Measurements from ENCODE around the gene FRMPD1. TPM values are rescaled to one million over a fixed set of nuclear protein-coding genes. Genes with fewer than 3 reads are reported as not detected.
"Not testable (repeated sequence)": the region's sequence is repeated elsewhere in the genome, so short reads cannot be mapped to it uniquely, and the experiment has no call there.

Gene FRMPD1, protein sequence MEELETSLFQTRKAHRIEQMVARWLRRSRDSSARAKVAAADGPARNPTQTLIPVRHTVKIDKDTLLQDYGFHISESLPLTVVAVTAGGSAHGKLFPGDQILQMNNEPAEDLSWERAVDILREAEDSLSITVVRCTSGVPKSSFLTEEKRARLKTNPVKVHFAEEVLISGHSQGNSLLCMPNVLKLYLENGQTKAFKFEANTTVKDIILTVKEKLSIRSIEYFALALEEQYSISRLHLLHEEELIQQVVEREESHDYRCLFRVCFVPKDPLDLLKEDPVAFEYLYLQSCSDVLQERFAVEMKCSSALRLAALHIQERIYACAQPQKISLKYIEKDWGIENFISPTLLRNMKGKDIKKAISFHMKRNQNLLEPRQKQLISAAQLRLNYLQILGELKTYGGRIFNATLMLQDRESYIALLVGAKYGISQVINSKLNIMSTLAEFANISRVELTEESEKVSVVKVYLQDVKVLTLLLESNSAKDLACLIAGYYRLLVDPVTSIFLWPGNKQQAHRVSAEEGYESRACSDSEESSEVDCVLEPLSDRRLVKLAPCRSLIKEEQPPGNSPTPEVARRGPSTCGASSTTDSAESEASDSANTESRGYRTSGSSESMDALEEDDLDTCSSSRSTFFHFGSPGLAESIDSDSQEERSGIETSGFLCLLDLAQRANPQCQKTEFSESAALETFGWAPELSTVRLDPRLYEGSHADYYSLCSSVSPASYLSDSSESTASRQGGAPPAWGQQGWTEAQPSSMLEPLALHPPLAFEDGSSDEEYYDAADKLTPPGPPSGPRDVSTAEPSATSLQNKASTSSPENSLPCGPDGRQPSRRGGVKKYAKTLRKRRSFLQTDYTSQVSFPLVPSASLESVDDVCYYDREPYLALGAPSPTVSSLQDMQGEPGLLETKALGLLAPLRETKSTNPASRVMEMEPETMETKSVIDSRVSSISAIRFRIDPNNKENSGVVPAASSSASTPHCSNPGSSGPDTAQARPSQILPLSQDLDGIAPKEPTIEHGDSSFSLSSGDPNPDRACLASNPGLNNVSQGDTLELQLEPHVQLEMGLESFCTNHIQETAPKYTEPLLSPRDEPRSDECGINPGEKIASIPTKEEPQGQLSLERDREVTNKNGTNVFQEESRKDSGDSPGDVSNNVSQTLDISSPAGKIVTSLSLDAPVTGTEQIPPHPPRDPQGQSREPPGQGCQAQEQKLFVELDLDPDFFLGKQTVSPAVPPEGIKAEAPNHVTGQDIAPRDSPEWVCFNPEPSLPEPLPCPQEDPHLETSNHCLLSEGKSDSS (N-terminal part only)
- not detected for total RNA-seq
- under 1 TPM; 0.03 to 0.31 (median 0.18) TPM for polyA plus RNA-seq (ENCODE audit: insufficient read length in 6 of 6)
- long read RNA-seq, donor 1: 0 reads
- long read RNA-seq, donor 2: 0 reads
- long read RNA-seq, donor 3: 0 reads
- long read RNA-seq, donor 4: 0 reads
- long read RNA-seq, donor 5: 0 reads
- long read RNA-seq, donor 6: 0 reads
- long read RNA-seq, donor 7: 0 reads
- long read RNA-seq, donor 8: 0 reads
- long read RNA-seq, donor 9, full-length matches to known transcripts: 1 of 1 reads
- long read RNA-seq, donor 9, partial matches to known transcripts: 0 of 1 reads
- long read RNA-seq, donor 9, other reads (novel, unspliced or antisense): 0 of 1 reads
- long read RNA-seq, donor 10: 0 reads
- long read RNA-seq, donor 11: 0 reads
- long read RNA-seq, donor 12: 0 reads

DNA sequence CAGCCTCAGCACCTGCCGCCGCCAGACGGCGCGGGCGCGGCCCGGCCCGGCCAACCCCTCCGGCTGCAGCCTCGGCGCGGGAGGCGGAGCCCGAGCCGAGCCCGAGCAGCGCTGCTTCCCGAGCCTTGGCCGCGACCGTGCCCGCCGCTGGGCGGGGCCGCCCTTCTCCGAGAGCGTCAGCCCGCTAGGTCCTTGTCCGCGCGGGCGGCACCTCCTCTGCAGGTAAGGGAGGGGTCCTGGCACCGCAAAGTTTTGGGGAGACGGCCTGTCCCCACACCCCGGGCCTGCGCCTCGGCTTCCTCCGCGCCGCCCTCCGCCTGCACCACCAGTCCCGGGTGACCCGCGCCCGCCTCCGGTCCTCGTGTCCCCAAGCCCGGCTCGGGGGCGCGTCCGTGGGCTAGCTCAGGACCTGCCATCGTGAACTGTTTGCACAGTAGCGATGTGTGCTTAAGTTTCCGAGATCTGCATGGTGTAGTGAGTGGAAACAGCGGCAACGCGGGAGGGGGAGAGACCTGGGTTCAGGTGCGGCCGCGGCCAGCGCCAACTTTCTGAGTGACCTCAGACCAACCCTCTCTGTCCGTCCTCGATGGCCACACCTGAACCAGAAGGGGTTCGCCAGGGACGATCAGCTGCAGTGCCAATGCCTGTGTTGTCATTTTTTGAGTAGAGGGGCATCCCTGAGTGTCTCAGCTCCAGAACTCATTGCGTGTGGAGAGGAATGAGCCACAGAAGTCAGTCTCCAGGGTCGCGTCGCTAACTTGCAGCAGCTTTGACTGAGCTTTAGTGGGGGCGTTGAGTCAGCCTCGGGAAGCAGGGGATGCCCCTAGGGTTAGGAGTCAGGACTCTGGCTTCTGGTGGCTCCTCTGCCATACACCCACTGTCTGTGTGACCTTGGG lies at the start of gene FRMPD1:
FRMPD1 (plus strand) TSS at position 82 of the 896 bp plus-strand sequence. CDS start 41,688 bp downstream, outside the sequence.
- intact Hi-C loops (cut with DNase I): no loop called here
- H3K4me1 ChIP-seq: peaks cover 3 to 8% of the 10 kb centered on the region in 2 donors
- no peak within 1 kb of the TSS for H3K27ac ChIP-seq
- peak within 1 kb of the TSS; percentile 42 for H3K4me3 ChIP-seq
- H3K36me3 ChIP-seq: no peaks in the 10 kb centered on the region
- H3K9me3 ChIP-seq: no peaks in the 10 kb centered on the region
- peak; percentile 98 for ATAC-seq
- TF ChIP-seq, protein P1, sequence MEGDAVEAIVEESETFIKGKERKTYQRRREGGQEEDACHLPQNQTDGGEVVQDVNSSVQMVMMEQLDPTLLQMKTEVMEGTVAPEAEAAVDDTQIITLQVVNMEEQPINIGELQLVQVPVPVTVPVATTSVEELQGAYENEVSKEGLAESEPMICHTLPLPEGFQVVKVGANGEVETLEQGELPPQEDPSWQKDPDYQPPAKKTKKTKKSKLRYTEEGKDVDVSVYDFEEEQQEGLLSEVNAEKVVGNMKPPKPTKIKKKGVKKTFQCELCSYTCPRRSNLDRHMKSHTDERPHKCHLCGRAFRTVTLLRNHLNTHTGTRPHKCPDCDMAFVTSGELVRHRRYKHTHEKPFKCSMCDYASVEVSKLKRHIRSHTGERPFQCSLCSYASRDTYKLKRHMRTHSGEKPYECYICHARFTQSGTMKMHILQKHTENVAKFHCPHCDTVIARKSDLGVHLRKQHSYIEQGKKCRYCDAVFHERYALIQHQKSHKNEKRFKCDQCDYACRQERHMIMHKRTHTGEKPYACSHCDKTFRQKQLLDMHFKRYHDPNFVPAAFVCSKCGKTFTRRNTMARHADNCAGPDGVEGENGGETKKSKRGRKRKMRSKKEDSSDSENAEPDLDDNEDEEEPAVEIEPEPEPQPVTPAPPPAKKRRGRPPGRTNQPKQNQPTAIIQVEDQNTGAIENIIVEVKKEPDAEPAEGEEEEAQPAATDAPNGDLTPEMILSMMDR (IDR thresholded peaks at IDR 0.05): no peak
- peaks cover 46 to 96% of the 10 kb centered on the region in 2 donors for H3K27me3 ChIP-seq
- peak; percentile 31 to 92 (median 58) for DNase-seq

DNA sequence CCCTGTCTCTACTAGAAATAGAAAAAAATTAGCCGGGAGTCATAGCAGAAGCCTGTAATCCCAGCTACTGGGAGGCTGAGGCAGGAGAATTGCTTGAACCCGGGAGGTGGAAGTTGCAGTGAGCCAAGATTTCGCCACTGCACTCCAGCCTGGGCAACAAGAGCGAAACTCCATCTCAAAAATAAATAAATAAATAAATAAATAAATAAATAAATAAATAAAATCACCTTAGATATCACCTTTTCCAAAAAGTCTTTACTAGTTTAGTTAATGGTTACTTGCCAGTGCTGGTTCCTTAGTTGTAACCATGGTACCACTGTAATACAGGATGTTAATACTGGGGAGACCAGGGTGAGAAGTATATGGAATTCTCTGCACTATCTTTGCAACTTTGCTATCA lies 48.7 kb upstream of the FRMPD1 start:
- H3K4me1 ChIP-seq; H3K9me3 ChIP-seq; H3K27ac ChIP-seq; ATAC-seq; H3K36me3 ChIP-seq; intact Hi-C loops (cut with DNase I); DNase-seq; H3K4me3 ChIP-seq: not testable (repeated sequence)
- peaks cover 2 to 38% of the 10 kb centered on the region in 2 donors for H3K27me3 ChIP-seq

DNA sequence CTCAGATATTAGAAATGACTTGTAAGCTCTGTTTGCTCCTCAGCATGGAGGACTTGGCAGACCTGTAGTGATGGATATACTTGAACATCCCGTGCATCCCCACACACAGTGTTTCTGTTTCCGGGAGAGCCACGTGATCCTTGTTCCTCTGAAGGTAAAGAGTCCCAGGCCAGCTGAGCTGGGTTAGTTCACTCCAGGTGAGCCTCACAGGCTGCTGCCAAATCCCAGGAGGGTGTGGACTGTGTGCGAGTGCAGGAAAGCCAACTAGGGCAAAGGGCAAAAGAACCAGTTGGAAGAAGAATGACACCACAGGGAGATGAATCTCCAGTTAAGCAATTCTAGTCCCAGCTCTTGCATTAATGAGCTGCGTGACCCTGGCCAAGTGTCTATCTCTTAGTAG lies 47.9 kb upstream of the FRMPD1 start:
- DNase-seq: peak in 1 of 4 donors; percentile 35
- H3K9me3 ChIP-seq: no peaks in the 10 kb centered on the region
- peak; percentile 77 for ATAC-seq

DNA sequence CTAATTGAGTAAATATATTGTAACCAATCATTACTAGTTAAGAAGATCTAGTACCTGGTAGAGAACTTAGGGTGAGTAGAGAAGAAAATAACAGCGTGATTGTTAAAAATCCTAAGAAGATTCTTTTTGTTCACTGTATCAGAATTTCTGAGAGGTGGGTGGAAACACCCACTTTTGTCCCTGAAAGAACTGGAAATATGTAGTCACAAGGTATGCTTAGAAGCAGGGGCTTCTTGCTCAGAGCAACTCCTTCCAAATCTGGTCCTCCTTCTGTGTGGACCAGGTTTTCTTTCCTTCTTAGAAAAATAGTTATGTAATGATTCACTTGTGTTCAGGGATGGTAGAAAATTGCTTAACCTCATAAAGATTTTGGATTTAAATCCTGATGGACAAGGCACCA lies 46.5 kb upstream of the FRMPD1 start:
- no peaks in the 10 kb centered on the region for H3K9me3 ChIP-seq
- intact Hi-C loops (cut with DNase I): no loop called here
- no peak for DNase-seq
- TF ChIP-seq, protein P1 (IDR thresholded peaks at IDR 0.05): no peak
- H3K27ac ChIP-seq: no peak overlapping the region
- no peaks in the 10 kb centered on the region for H3K36me3 ChIP-seq
- H3K27me3 ChIP-seq: peaks cover 2 to 31% of the 10 kb centered on the region in 2 donors
- no peak for ATAC-seq
- no peak overlapping the region for H3K4me3 ChIP-seq
- H3K4me1 ChIP-seq: no peaks in the 10 kb centered on the region

More for the DNA sequence above, 47.9 kb upstream of the FRMPD1 start:
- Histone ChIP-seq H3K27ac (no peak overlapping the region), H3K4me3 (no peak overlapping the region), H3K27me3 (peaks cover 2 to 31% of the 10 kb centered on the region in 2 donors), H3K36me3 (no peaks in the 10 kb centered on the region), H3K4me1 (no peaks in the 10 kb centered on the region)
- intact Hi-C loops (cut with DNase I): no loop called here
- TF ChIP-seq, protein P1 (IDR thresholded peaks at IDR 0.05): no peak
